A549 (cell line): Measurements from ENCODE around the gene RAB20. TPM values are rescaled to one million over a fixed set of nuclear protein-coding genes. Genes with fewer than 3 reads are reported as not detected.
"Not testable (repeated sequence)": the region's sequence is repeated elsewhere in the genome, so short reads cannot be mapped to it uniquely, and the experiment has no call there.

Experiments
- ATAC-seq, 2 experiments: fragments of 200-7000 bp in 1 of 2; fragments of >200 bp in 1 of 2; cut with Nextera tagmentation in 1 of 2; cut with Tn5 transposase in 1 of 2; 3 replicates each; pipeline versions ENCODE4 v1.8.0 to v1.9.1; 2018 to 2020; ENCODE audit warnings: mild to moderate bottlenecking in 1 of 2, moderate library complexity in 1 of 2
- CTCF ChIA-PET: fragments of 300-600 bp; sonication (Branson Sonifier 250); formaldehyde crosslinking; extraction: SDS; loops from one replicate; lab custom pipeline; 2021; ENCODE audit warnings: antibody characterized with exemption, inconsistent platforms; lab: Yijun Ruan, JAX
- POLR2A ChIA-PET: fragments of 350-600 bp; formaldehyde crosslinking; extraction: SDS; loops from one replicate; lab custom pipeline; 2021; ENCODE audit warnings: antibody characterized with exemption, inconsistent platforms; lab: Yijun Ruan, JAX
- DNase-seq, 2 experiments: peaks; one replicate each; pipeline versions ENCODE4 v3.0.0 to v3.0.0-alpha.2; 2011 to 2016; ENCODE audit warnings: low read depth in 1 of 2, low spot score in 1 of 2
- FAIRE-seq: peaks from 2 replicates; lab custom pipeline; 2011; peaks lifted over from hg19 to GRCh38; lab: Jason Lieb, UNC
- H3K27ac ChIP-seq, 2 experiments: fragments of >200 bp; sonication (Bioruptor Twin); formaldehyde crosslinking; 3 replicates each; pipeline ENCODE4 v1.5.1; 2016 to 2017
- H3K4me1 ChIP-seq: fragments of >200 bp; sonication (Bioruptor Twin); formaldehyde crosslinking; 3 replicates; pipeline ENCODE4 v1.6.1; 2016
- H3K4me2 ChIP-seq: fragments of >200 bp; sonication (Bioruptor Twin); formaldehyde crosslinking; 3 replicates; pipeline ENCODE4 v1.6.1; 2016
- H3K4me3 ChIP-seq: fragments of >200 bp; sonication (Bioruptor Twin); formaldehyde crosslinking; 3 replicates; pipeline ENCODE4 v1.5.1; 2016
- H3K9me3 ChIP-seq: fragments of >200 bp; sonication (Bioruptor Twin); formaldehyde crosslinking; 3 replicates; pipeline ENCODE4 v1.6.1; 2016
- CBX2 ChIP-seq: fragments of 200-600 bp; sonication (generic); IDR thresholded peaks from 2 replicates; pipeline ENCODE4 v1.6.1; 2016; ENCODE audit warnings: low read depth, mild to moderate bottlenecking, borderline replicate concordance
- EHMT2 ChIP-seq: fragments of 200-600 bp; sonication (generic); IDR thresholded peaks from 2 replicates; pipeline ENCODE4 v1.6.1; 2016; ENCODE audit warnings: antibody characterized with exemption, low read depth, mild to moderate bottlenecking, moderate library complexity
- ELK1 ChIP-seq: fragments of 150-350 bp; IDR thresholded peaks from 2 replicates; pipeline ENCODE4 v1.6.1; 2014; ENCODE audit warnings: low read depth, mild to moderate bottlenecking, low read length
- ESRRA ChIP-seq: fragments of 150-350 bp; IDR thresholded peaks from 2 replicates; pipeline ENCODE4 v1.6.1; 2014; ENCODE audit warnings: mild to moderate bottlenecking, low read length, borderline replicate concordance
- FOXS1 ChIP-seq: fragments of 250-450 bp; sonication (Bioruptor Pico); IDR thresholded peaks from 2 replicates; pipeline ENCODE4 v1.5.0; 2020; ENCODE audit warnings: mild to moderate bottlenecking, moderate library complexity
- JUN ChIP-seq, 2 experiments: fragments of >200 bp; sonication (Bioruptor Twin); formaldehyde crosslinking; IDR thresholded peaks; 2 replicates in 1 of 2; 3 replicates in 1 of 2; pipeline ENCODE4 v1.6.1; 2016 to 2017
- KDM1A ChIP-seq: fragments of 200-600 bp; sonication (generic); IDR thresholded peaks from 2 replicates; pipeline ENCODE4 v1.6.1; 2016; ENCODE audit warnings: low read depth, mild to moderate bottlenecking
- MAZ ChIP-seq: fragments of 150-350 bp; IDR thresholded peaks from 2 replicates; pipeline ENCODE4 v1.6.1; 2014; ENCODE audit warnings: antibody characterized with exemption, low read depth, low read length, borderline replicate concordance
- NFE2L2 ChIP-seq: fragments of 150-350 bp; conservative IDR thresholded peaks from 2 replicates; pipeline ENCODE4 v1.6.1; 2014; ENCODE audit warnings: low read length
- NPAS2 ChIP-seq: fragments of 250-450 bp; sonication (Bioruptor Pico); IDR thresholded peaks from 2 replicates; pipeline ENCODE4 v1.8.0; 2022; ENCODE audit warnings: mild to moderate bottlenecking, moderate library complexity, borderline replicate concordance
- POLR2A ChIP-seq: IDR thresholded peaks from 2 replicates; pipeline ENCODE4 v1.6.1; 2012; ENCODE audit warnings: mild to moderate bottlenecking, low read length
- POLR2AphosphoS2 ChIP-seq: conservative IDR thresholded peaks from 2 replicates; pipeline ENCODE4 v1.6.1; 2012; ENCODE audit warnings: low read length, improper control_type of control experiment, inconsistent platforms
- RCOR1 ChIP-seq: fragments of 150-350 bp; IDR thresholded peaks from 2 replicates; pipeline ENCODE4 v1.6.1; 2014; ENCODE audit warnings: antibody characterized with exemption, low read length, low read depth
- SREBF2 ChIP-seq: fragments of 450-650 bp; IDR thresholded peaks from 2 replicates; pipeline ENCODE4 v1.6.1; 2014; ENCODE audit warnings: mild to moderate bottlenecking, moderate library complexity
- ZFP36 ChIP-seq: fragments of 450-650 bp; IDR thresholded peaks from 2 replicates; pipeline ENCODE4 v1.6.1; 2014; ENCODE audit warnings: borderline replicate concordance; ENCODE audit not compliant: partially characterized antibody
- ZNF302 ChIP-seq: fragments of 250-450 bp; sonication (Bioruptor Pico); IDR thresholded peaks from 2 replicates; pipeline ENCODE4 v1.9.0; 2021; ENCODE audit warnings: inconsistent platforms, mild to moderate bottlenecking, moderate library complexity
- WGBS: methylation state at CpG from one replicate; pipeline ENCODE4 v1.1.6; 2017; ENCODE audit errors: missing lambda C conversion rate; 5-methylcytosine and 5-hydroxymethylcytosine counted together
- polyA plus RNA-seq, 4 experiments: library from polyadenylated mRNA; depleted of rRNA in 3 of 4; stranded (reverse); fragments of >200 nt; fragmentation: RNase III in 1 of 4; extraction: RNeasy Plus Mini Kit Qiagen cat#74134 plus additional on column Dnase treatment in 1 of 4; gene quantifications; 2 replicates in 3 of 4; 3 replicates in 1 of 4; pipeline ENCODE4 v1.2.3, GENCODE V29; 2011 to 2017
- TF ChIP-seq, protein P1 (sequence below): IDR thresholded peaks from 2 replicates; pipeline ENCODE4 v1.6.1; 2012
- TF ChIP-seq, protein P2 (sequence below): fragments of >200 bp; sonication (Bioruptor Twin); formaldehyde crosslinking; IDR thresholded peaks from 3 replicates; pipeline ENCODE4 v1.6.1; 2016

The RAB20 gene
- polyA plus RNA-seq, 2 of the 4 experiments (the other 2 are of a cell fraction), result 1.0 to 1.5 TPM

- H3K9me3 ChIP-seq, result no peaks in the 10 kb centered on the region
- TF ChIP-seq RCOR1 (no peak), NPAS2 (CRISPR knock-in tag) (no peak), MAZ (no peak), KDM1A (no peak), SREBF2 (no peak), ZNF302 (CRISPR knock-in tag) (no peak), ELK1 (no peak), NFE2L2 (no peak), ZFP36 (no peak)
- TF ChIP-seq, protein P1, sequence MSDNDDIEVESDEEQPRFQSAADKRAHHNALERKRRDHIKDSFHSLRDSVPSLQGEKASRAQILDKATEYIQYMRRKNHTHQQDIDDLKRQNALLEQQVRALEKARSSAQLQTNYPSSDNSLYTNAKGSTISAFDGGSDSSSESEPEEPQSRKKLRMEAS, result no peak
- no peak for ATAC-seq
- no peaks in the 10 kb centered on the region for H3K4me1 ChIP-seq
- WGBS, result 92% methylated on average over 11 of the region's 24 CpGs
- no peak for DNase-seq
- FAIRE-seq, result no peak
- ChIA-PET POLR2A (no interaction called here), CTCF (interaction anchor here (0.9 kb wide), 1 partner anchor 36 kb away, joined by 4 read pairs; no protein-coding TSS in a partner anchor)
- H3K27ac ChIP-seq, result no peak overlapping the region
- no peak overlapping the region for H3K4me2 ChIP-seq
- no peak overlapping the region for H3K4me3 ChIP-seq
These were observed 69.4 kb downstream of the RAB20 start for GRCh38 chr13:110491869-110492678.

- no peak overlapping the region for H3K4me2 ChIP-seq
- CTCF ChIA-PET, result no interaction called here
- no peak for FAIRE-seq
- DNase-seq, result no peak
- no peaks in the 10 kb centered on the region for H3K4me1 ChIP-seq
- POLR2A ChIA-PET, result no interaction called here
- no peak overlapping the region for H3K27ac ChIP-seq
- no peak for TF ChIP-seq POLR2A
- no peak for TF ChIP-seq POLR2AphosphoS2
- no peak for TF ChIP-seq JUN (IDR thresholded peaks at IDR 0.05)
- TF ChIP-seq EHMT2, result no peak
- TF ChIP-seq, all 56 proteins: peak for 0
- no peak for ATAC-seq
- Histone ChIP-seq H3K9me3 (no peaks in the 10 kb centered on the region), H3K4me3 (no peak overlapping the region)
- WGBS, result 91% methylated on average over 23 of the region's 24 CpGs
These were observed 71.3 kb downstream of the RAB20 start for GRCh38 chr13:110490009-110490770.

DNA sequence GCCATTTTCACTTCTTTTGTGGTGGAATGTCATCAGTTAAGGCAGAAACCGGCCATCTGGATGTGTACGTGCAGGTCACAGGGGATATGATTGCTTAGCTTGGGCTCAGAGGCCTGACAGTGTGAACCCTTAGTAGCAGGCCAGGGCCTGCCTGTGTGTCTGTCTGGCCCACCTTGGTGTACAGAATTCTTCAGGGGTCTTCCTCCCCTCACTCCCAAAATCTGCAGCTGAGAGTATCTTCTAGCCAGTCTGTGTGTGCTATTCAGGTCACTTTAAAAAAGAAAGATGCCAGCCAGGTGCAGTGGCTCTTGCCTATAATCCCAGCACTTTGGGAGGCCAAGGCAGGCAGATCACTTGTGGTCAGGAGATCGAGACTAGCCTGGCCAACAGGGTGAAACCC is 74.6 kb downstream of the RAB20 start:
- H3K9me3 ChIP-seq, H3K4me1 ChIP-seq, H3K4me2 ChIP-seq, ATAC-seq, DNase-seq, H3K4me3 ChIP-seq, POLR2A ChIA-PET, CTCF ChIA-PET, FAIRE-seq: not testable (repeated sequence)
- H3K27ac ChIP-seq, result peak overlapping the region in 1 of 2 experiments; percentile 32; a peak in 1 of 6 replicates
- 57% methylated on average over 3 of the region's 3 CpGs for WGBS

- no peak for FAIRE-seq
- no peak for ATAC-seq
- 96% methylated on average over 15 of the region's 15 CpGs for WGBS
These were observed 75.3 kb downstream of the RAB20 start for GRCh38 chr13:110486061-110486715.

More at GRCh38 chr13:110486061-110486715, 75.3 kb downstream of the RAB20 start:
- TF ChIP-seq, protein P2, sequence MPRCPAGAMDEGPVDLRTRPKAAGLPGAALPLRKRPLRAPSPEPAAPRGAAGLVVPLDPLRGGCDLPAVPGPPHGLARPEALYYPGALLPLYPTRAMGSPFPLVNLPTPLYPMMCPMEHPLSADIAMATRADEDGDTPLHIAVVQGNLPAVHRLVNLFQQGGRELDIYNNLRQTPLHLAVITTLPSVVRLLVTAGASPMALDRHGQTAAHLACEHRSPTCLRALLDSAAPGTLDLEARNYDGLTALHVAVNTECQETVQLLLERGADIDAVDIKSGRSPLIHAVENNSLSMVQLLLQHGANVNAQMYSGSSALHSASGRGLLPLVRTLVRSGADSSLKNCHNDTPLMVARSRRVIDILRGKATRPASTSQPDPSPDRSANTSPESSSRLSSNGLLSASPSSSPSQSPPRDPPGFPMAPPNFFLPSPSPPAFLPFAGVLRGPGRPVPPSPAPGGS, result no peak
- TF ChIP-seq CBX2 (no peak), ZFP36 (no peak), FOXS1 (CRISPR knock-in tag) (no peak), ESRRA (no peak)
- TF ChIP-seq, all 56 proteins: peak for 0
- H3K4me2 ChIP-seq, result no peak overlapping the region
- ChIA-PET POLR2A (no interaction called here), CTCF (no interaction called here)
- no peaks in the 10 kb centered on the region for H3K4me1 ChIP-seq
- DNase-seq, result no peak
- H3K9me3 ChIP-seq, result no peaks in the 10 kb centered on the region
- no peak overlapping the region for H3K4me3 ChIP-seq
- peak overlapping the region in 1 of 2 experiments; percentile 20; a peak in 1 of 6 replicates for H3K27ac ChIP-seq
